Keratinocyte (primary cell): ENCODE results near the gene NXN. TPM values are rescaled to one million over a fixed set of nuclear protein-coding genes. Genes with fewer than 3 reads are reported as not detected.
"Not testable (repeated sequence)": the region's sequence is repeated elsewhere in the genome, so short reads cannot be mapped to it uniquely, and the experiment has no call there.

Experiments
- DNase-seq: peaks from one replicate; pipeline ENCODE4 v3.0.0-alpha.2; 2011; ENCODE audit warnings: low read depth, missing footprints, low spot score
- FAIRE-seq: peaks from 2 replicates; lab custom pipeline; 2011; peaks lifted over from hg19 to GRCh38; lab: Jason Lieb, UNC
- H2AFZ ChIP-seq: 2 replicates; pipeline ENCODE4 v1.6.0; 2012; ENCODE audit warnings: low read length, control low read depth, inconsistent platforms; ENCODE audit not compliant: control insufficient read depth
- H3K27ac ChIP-seq: 2 replicates; pipeline ENCODE4 v1.5.1; 2011; ENCODE audit warnings: low read length; ENCODE audit not compliant: control insufficient read depth, insufficient read depth
- H3K27me3 ChIP-seq: 3 replicates; pipeline ENCODE4 v1.6.0; 2011; ENCODE audit warnings: low read length; ENCODE audit not compliant: control insufficient read depth, insufficient read depth; ENCODE audit errors: extremely low read depth
- H3K36me3 ChIP-seq, 2 experiments: 2 replicates in 1 of 2; 3 replicates in 1 of 2; pipeline ENCODE4 v1.5.1; 2011; ENCODE audit warnings: low read length in 2 of 2, mild to moderate bottlenecking in 1 of 2; ENCODE audit not compliant: control insufficient read depth in 2 of 2, insufficient read depth in 2 of 2; ENCODE audit errors: extremely low read depth in 1 of 2
- H3K4me1 ChIP-seq: 3 replicates; pipeline ENCODE4 v1.5.1; 2011; ENCODE audit warnings: low read length; ENCODE audit not compliant: control insufficient read depth, insufficient read depth; ENCODE audit errors: extremely low read depth
- H3K4me2 ChIP-seq: 3 replicates; pipeline ENCODE4 v1.6.0; 2011; ENCODE audit warnings: low read depth, low read length; ENCODE audit not compliant: control insufficient read depth, insufficient read depth; ENCODE audit errors: extremely low read depth
- H3K4me3 ChIP-seq, 3 experiments: fragments of 200-600 bp in 1 of 3; sonication (generic) in 1 of 3; 2 replicates in 2 of 3; 3 replicates in 1 of 3; pipeline ENCODE4 v1.5.1; 2011 to 2016; ENCODE audit warnings: low read length in 3 of 3, mild to moderate bottlenecking in 3 of 3, control low read depth in 2 of 3, inconsistent platforms in 1 of 3, low read depth in 1 of 3, mixed read lengths in 1 of 3, mixed run types in 1 of 3, moderate library complexity in 1 of 3; ENCODE audit not compliant: control insufficient read depth in 2 of 3, insufficient read depth in 2 of 3; ENCODE audit errors: extremely low read depth in 1 of 3
- H3K79me2 ChIP-seq: 2 replicates; pipeline ENCODE4 v1.6.0; 2012; ENCODE audit warnings: low read length; ENCODE audit not compliant: control insufficient read depth, insufficient read depth
- H3K9ac ChIP-seq: 3 replicates; pipeline ENCODE4 v1.6.0; 2011; ENCODE audit warnings: low read length; ENCODE audit not compliant: control insufficient read depth, insufficient read depth; ENCODE audit errors: extremely low read depth
- H3K9me1 ChIP-seq: 3 replicates; pipeline ENCODE4 v1.6.0; 2011; ENCODE audit warnings: low read length; ENCODE audit not compliant: control insufficient read depth, insufficient read depth; ENCODE audit errors: extremely low read depth
- H3K9me3 ChIP-seq: 2 replicates; pipeline ENCODE4 v1.5.1; 2012; ENCODE audit warnings: low read depth, low read length; ENCODE audit not compliant: control insufficient read depth
- H4K20me1 ChIP-seq: 3 replicates; pipeline ENCODE4 v1.6.0; 2011; ENCODE audit warnings: low read length; ENCODE audit not compliant: control insufficient read depth, insufficient read depth; ENCODE audit errors: extremely low read depth
- EZH2 ChIP-seq: IDR thresholded peaks from one replicate; pipeline ENCODE4 v1.6.1; 2012; ENCODE audit warnings: inconsistent platforms, mild to moderate bottlenecking, low read length, moderate library complexity
- dilution Hi-C: fragments of 300-500 bp; cut with MboI; formaldehyde crosslinking; loops from one replicate; pipeline ENCODE4 v1.7.0; 2020; ENCODE audit warnings: low sequenced_read_pairs; ENCODE audit not compliant: extremely low pct_ligation_motif_present
- polyA plus RNA-seq, 5 experiments: library from polyadenylated mRNA; depleted of rRNA in 3 of 5; stranded (reverse) in 3 of 5; stranded (forward) in 1 of 5; unstranded in 1 of 5; fragments of >200 nt; gene quantifications; 1 replicate in 1 of 5; 2 replicates in 3 of 5; 3 replicates in 1 of 5; pipeline versions ENCODE4 v1.2.1 to v1.2.3, GENCODE V29; 2011 to 2012; ENCODE audit warnings: missing spikeins in 2 of 5, low read depth in 1 of 5, low replicate concordance in 1 of 5
- TF ChIP-seq, protein P1 (sequence below), 3 experiments: IDR thresholded peaks in 1 of 3; conservative IDR thresholded peaks in 1 of 3; optimal IDR thresholded peaks in 1 of 3; 2 replicates in 2 of 3; 3 replicates in 1 of 3; pipeline versions ENCODE3 to v1.5.1; 2011; ENCODE audit warnings: low read length in 3 of 3, mild to moderate bottlenecking in 3 of 3, moderate library complexity in 2 of 3, control low read depth in 1 of 3, inconsistent platforms in 1 of 3; ENCODE audit not compliant: insufficient read depth in 2 of 3; ENCODE audit errors: extremely low read depth in 1 of 3

The NXN gene
- polyA plus RNA-seq, 1 donor (not counting 4 experiments of a cell fraction or from before 2014, with no cell fraction given) = 94.4 TPM

DNA sequence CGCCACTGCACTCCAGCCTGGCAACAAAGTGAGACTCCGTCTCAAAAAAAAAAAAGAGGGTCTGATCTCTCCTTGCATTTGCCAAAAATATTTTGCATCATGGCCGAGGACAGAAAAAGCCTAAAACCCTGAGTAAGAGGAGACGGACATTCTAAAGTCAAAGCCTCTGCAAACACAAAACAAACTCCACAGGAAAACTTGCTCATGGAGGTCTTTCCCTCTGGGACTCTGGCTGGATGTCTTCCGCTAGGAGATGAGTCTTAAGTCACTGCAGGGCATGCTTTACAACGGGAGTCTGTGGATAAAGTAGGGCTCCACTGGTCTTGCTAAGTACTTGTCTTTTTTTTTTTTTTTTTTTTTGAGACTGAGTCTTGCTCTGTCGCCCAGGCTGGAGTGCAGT lies 123.4 kb downstream of the NXN start:
- DNase-seq = no peak
- Histone ChIP-seq H2AFZ (no peak overlapping the region), H3K9me3 (no peaks in the 10 kb centered on the region), H4K20me1 (peaks cover 4% of the 10 kb centered on the region), H3K27ac (no peak overlapping the region), H3K4me2 (no peak overlapping the region), H3K27me3 (no peaks in the 10 kb centered on the region), H3K9me1 (no peaks in the 10 kb centered on the region), H3K4me3 (no peak overlapping the region), H3K4me1 (peaks cover 37% of the 10 kb centered on the region), H3K9ac (no peak overlapping the region), H3K79me2 (peaks cover 67% of the 10 kb centered on the region), H3K36me3 (peaks cover 2 to 7% of the 10 kb centered on the region in 2 experiments)
- TF ChIP-seq, protein P1, sequence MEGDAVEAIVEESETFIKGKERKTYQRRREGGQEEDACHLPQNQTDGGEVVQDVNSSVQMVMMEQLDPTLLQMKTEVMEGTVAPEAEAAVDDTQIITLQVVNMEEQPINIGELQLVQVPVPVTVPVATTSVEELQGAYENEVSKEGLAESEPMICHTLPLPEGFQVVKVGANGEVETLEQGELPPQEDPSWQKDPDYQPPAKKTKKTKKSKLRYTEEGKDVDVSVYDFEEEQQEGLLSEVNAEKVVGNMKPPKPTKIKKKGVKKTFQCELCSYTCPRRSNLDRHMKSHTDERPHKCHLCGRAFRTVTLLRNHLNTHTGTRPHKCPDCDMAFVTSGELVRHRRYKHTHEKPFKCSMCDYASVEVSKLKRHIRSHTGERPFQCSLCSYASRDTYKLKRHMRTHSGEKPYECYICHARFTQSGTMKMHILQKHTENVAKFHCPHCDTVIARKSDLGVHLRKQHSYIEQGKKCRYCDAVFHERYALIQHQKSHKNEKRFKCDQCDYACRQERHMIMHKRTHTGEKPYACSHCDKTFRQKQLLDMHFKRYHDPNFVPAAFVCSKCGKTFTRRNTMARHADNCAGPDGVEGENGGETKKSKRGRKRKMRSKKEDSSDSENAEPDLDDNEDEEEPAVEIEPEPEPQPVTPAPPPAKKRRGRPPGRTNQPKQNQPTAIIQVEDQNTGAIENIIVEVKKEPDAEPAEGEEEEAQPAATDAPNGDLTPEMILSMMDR (optimal IDR thresholded peaks at IDR 0.05 in 1 of 3, IDR thresholded peaks at IDR 0.05 in 1 of 3, conservative IDR thresholded peaks at IDR 0.05 in 1 of 3; ENCODE audit: extremely low read depth in 1 of 3, insufficient read depth in 2 of 3, low read length in 3 of 3) = no peak
- FAIRE-seq = no peak
- dilution Hi-C loops = no loop called here

DNA sequence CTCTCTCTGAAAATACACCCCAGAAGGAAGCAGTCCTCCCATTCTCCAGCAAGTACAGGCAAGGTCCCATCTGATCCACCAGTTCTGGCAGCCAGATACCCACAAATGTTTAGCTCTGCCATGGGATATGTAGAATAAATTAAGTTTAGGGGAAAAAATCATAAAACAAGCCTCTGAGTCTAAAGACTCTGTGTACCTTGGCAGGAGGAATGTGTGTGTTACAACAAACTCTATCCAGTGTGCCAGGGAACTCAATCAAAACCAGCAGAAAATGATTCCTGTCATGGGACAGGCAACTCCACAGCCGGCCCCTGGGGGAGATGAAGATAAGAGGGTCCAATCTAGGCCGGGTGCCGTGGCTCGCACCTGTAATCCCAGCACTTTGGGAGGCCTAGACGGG lies 124.0 kb downstream of the NXN start:
- H3K4me2 ChIP-seq = peak overlapping the region; percentile 9
- dilution Hi-C loops = no loop called here
- no peaks in the 10 kb centered on the region for H3K9me3 ChIP-seq
- H3K9ac ChIP-seq = no peak overlapping the region
- no peak overlapping the region for H3K4me3 ChIP-seq
- TF ChIP-seq EZH2 = no peak
- TF ChIP-seq, protein P1 (optimal IDR thresholded peaks at IDR 0.05 in 1 of 3, IDR thresholded peaks at IDR 0.05 in 1 of 3, conservative IDR thresholded peaks at IDR 0.05 in 1 of 3; ENCODE audit: extremely low read depth in 1 of 3, insufficient read depth in 2 of 3, low read length in 3 of 3) = no peak
- peaks cover 42% of the 10 kb centered on the region for H3K4me1 ChIP-seq
- H4K20me1 ChIP-seq = peaks cover 4% of the 10 kb centered on the region
- DNase-seq (no peak), FAIRE-seq (peak; percentile 53)
- H3K27me3 ChIP-seq = no peaks in the 10 kb centered on the region
- H2AFZ ChIP-seq = no peak overlapping the region
- peaks cover 5 to 8% of the 10 kb centered on the region in 2 experiments for H3K36me3 ChIP-seq
- no peaks in the 10 kb centered on the region for H3K9me1 ChIP-seq
- peak overlapping the region; percentile 1 for H3K27ac ChIP-seq
- peaks cover 67% of the 10 kb centered on the region for H3K79me2 ChIP-seq

DNA sequence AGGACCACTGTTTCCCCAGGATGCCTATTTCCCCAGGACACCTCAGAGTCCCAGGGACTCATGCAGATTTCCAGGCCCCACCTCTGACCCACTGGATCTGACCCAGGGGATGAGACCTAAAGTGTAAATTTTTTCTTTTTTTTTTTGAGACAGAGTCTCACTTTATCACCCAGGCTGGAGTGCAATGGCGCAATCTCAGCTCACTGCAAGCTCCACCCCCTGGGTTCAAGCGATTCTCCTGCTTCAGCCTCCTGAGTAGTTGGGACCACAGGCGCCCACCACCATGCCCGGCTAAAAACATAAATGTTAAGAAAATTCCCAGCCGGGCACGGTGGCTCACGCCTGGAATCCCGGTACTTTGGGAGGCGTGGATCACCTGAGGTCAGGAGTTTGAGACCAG lies 126.7 kb downstream of the NXN start:
- H3K36me3 ChIP-seq = peaks cover 16 to 19% of the 10 kb centered on the region in 2 experiments
- H3K4me3 ChIP-seq, H3K27me3 ChIP-seq, H3K27ac ChIP-seq, H3K4me2 ChIP-seq, dilution Hi-C loops, H3K9ac ChIP-seq, DNase-seq, FAIRE-seq, H2AFZ ChIP-seq, H3K9me1 ChIP-seq, H3K9me3 ChIP-seq: not testable (repeated sequence)
- peaks cover 79% of the 10 kb centered on the region for H3K79me2 ChIP-seq
- peaks cover 11% of the 10 kb centered on the region for H4K20me1 ChIP-seq
- H3K4me1 ChIP-seq = peaks cover 28% of the 10 kb centered on the region
